Brain microvascular endothelial cell (primary cell): Measurements from ENCODE around the gene TLE3.

Experiments
- DNase-seq: peaks from one replicate; pipeline ENCODE4 v3.0.0-alpha.2; 2020
- H3K27ac ChIP-seq: fragments of 250-450 bp; sonication (Bioruptor Pico); 2 replicates; pipeline ENCODE4 v1.5.1; 2020; ENCODE audit warnings: mild to moderate bottlenecking, moderate library complexity
- H3K27me3 ChIP-seq: fragments of 250-450 bp; sonication (Bioruptor Pico); replicated peaks from 2 replicates; pipeline ENCODE4 v1.5.1; 2020; ENCODE audit warnings: mild to moderate bottlenecking
- H3K36me3 ChIP-seq: fragments of 250-450 bp; sonication (Bioruptor Pico); replicated peaks from 2 replicates; pipeline ENCODE4 v1.5.1; 2020; ENCODE audit warnings: mild to moderate bottlenecking
- H3K4me3 ChIP-seq: 2 replicates; pipeline ENCODE4 v1.5.1; 2011; ENCODE audit warnings: low read depth, mild to moderate bottlenecking, control low read depth, low read length, moderate library complexity
- in situ Hi-C: cut with HindIII; loops from 2 replicates; pipeline ENCODE4 v1.10.0; 2017; ENCODE audit warnings: low sequenced_read_pairs, low pct_ligation_motif_present
- TF ChIP-seq, protein P1 (sequence below): IDR thresholded peaks from 2 replicates; pipeline ENCODE4 v1.5.1; 2011; ENCODE audit warnings: low read depth, mild to moderate bottlenecking, moderate library complexity, low read length, control low read depth, inconsistent platforms; ENCODE audit errors: missing control alignments

Gene TLE3

GRCh38 chr15:70092464-70093027 is 5.2 kb downstream of the TLE3 start:
- no peaks in the 10 kb centered on the region for H3K27me3 ChIP-seq
- peaks cover 33% of the 10 kb centered on the region for H3K36me3 ChIP-seq
- TF ChIP-seq, protein P1, sequence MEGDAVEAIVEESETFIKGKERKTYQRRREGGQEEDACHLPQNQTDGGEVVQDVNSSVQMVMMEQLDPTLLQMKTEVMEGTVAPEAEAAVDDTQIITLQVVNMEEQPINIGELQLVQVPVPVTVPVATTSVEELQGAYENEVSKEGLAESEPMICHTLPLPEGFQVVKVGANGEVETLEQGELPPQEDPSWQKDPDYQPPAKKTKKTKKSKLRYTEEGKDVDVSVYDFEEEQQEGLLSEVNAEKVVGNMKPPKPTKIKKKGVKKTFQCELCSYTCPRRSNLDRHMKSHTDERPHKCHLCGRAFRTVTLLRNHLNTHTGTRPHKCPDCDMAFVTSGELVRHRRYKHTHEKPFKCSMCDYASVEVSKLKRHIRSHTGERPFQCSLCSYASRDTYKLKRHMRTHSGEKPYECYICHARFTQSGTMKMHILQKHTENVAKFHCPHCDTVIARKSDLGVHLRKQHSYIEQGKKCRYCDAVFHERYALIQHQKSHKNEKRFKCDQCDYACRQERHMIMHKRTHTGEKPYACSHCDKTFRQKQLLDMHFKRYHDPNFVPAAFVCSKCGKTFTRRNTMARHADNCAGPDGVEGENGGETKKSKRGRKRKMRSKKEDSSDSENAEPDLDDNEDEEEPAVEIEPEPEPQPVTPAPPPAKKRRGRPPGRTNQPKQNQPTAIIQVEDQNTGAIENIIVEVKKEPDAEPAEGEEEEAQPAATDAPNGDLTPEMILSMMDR = no peak
- no peak overlapping the region for H3K4me3 ChIP-seq
- in situ Hi-C loops = no loop called here
- DNase-seq = no peak
- H3K27ac ChIP-seq = no peak overlapping the region

DNA sequence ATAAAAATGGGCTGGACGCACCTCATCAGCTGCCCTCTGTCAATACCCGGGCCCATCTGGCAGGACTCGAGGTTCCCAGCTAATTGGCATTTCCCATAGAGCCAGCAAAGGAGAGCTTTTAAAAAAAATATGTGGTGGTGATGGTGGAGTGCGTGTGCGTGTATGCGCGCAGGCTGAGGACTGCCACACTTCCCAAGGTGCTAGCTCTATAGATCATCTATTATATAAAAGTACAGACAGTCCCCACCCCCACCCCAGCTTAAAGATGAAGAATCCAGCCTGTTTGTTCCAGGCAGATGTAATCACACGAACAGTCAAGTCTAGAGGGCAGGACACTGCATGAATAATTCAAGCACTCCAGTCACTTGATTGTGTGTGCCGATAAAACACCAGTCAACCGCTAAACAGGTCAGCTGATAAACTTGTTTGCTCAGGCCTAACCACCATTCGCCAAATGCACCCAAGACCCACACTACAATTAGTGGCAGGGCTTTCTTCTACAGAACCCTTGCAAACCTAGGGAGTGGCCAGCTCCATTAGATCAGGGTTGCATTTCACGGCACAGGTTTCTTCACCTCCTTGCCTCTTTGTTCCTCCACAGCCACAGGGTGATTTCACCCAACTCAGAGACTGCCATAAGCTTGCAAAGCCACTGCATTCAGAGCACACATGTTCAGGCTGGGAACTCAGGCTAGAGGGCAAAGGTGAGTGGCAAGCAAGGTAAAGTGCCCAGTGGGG is 5.8 kb downstream of the TLE3 start:
- DNase-seq = no peak
- Histone ChIP-seq H3K4me3 (no peak overlapping the region), H3K36me3 (peaks cover 35% of the 10 kb centered on the region), H3K27me3 (no peaks in the 10 kb centered on the region), H3K27ac (no peak overlapping the region)
- TF ChIP-seq, protein P1 = no peak
- in situ Hi-C loops = no loop called here

GRCh38 chr15:70090436-70091296 is 7.1 kb downstream of the TLE3 start:
- TF ChIP-seq, protein P1 = no peak
- in situ Hi-C loops = no loop called here
- no peak overlapping the region for H3K27ac ChIP-seq
- DNase-seq = no peak
- no peak overlapping the region for H3K4me3 ChIP-seq
- H3K27me3 ChIP-seq = no peaks in the 10 kb centered on the region
- H3K36me3 ChIP-seq = peaks cover 46% of the 10 kb centered on the region

GRCh38 chr15:70089692-70089971 is 8.1 kb downstream of the TLE3 start:
- Histone ChIP-seq H3K4me3 (no peak overlapping the region), H3K36me3 (peaks cover 57% of the 10 kb centered on the region), H3K27me3 (no peaks in the 10 kb centered on the region), H3K27ac (no peak overlapping the region)
- TF ChIP-seq, protein P1 = no peak
- DNase-seq = no peak
- in situ Hi-C loops = no loop called here

DNA sequence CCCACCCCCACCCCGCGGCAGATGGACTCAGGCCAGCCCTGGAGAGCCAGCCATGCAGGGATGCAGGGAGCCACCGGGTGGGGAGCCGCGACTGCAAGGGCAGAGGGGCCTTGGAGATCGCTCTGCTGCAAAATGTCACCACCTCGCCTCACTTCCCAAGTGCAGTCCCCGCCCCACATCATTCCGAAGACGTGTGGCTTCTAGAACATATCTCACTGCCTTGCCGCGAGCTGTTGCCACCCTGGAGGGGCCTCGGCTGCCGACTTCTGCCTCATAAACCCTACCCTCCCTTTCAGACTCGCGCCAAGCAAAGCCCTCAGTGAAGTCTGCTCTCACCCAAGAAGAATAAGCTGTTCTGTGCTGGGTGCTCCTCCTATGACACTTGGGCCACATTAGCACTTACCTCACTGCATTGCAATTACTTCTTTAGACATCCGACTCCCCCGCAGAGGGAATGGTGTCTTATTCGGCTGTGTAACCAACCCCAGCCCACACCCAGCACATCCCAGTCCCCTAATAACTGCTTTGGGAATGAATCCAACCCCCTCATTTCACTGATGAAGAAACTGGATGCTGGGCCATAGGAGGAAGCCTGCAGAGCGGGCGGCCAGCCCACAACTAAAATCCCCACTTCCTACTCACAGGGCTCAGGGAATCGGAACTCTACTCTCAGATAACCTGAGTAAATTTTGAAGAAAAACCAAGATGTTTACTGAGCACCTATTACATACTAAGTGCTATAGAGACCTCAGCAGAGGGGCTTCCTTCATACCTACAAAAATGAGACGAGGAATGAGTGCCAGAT is 8.6 kb downstream of the TLE3 start:
- no peak overlapping the region for H3K27ac ChIP-seq
- DNase-seq = no peak
- H3K27me3 ChIP-seq = no peaks in the 10 kb centered on the region
- in situ Hi-C loops = no loop called here
- H3K36me3 ChIP-seq = peaks cover 62% of the 10 kb centered on the region
- H3K4me3 ChIP-seq = no peak overlapping the region
- TF ChIP-seq, protein P1 = no peak
